Astrocyte (in vitro differentiated cells and primary cell): Measurements from ENCODE around the gene RASA4B. TPM values are rescaled to one million over a fixed set of nuclear protein-coding genes. Genes with fewer than 3 reads are reported as not detected.

ENCODE experiments used
- DNase-seq: peaks from one replicate; pipeline ENCODE4 v3.0.0-alpha.2; 2010; ENCODE audit warnings: low read depth
- FAIRE-seq: peaks from 2 replicates; lab custom pipeline; 2011; peaks lifted over from hg19 to GRCh38; lab: Jason Lieb, UNC
- H2AFZ ChIP-seq: 2 replicates; pipeline ENCODE4 v1.6.0; 2012; ENCODE audit warnings: low read depth, low read length, inconsistent platforms
- H3K27ac ChIP-seq: 2 replicates; pipeline ENCODE4 v1.5.1; 2011; ENCODE audit warnings: low read depth, low read length, inconsistent platforms
- H3K27me3 ChIP-seq: 2 replicates; pipeline ENCODE4 v1.6.0; 2011; ENCODE audit warnings: low read length, inconsistent platforms; ENCODE audit not compliant: insufficient read depth
- H3K36me3 ChIP-seq: 2 replicates; pipeline ENCODE4 v1.5.1; 2011; ENCODE audit warnings: low read length, inconsistent platforms; ENCODE audit not compliant: insufficient read depth
- H3K4me1 ChIP-seq: 2 replicates; pipeline ENCODE4 v1.5.1; 2011; ENCODE audit warnings: low read length, inconsistent platforms; ENCODE audit not compliant: insufficient read depth
- H3K4me2 ChIP-seq: 2 replicates; pipeline ENCODE4 v1.6.0; 2012; ENCODE audit warnings: low read length, inconsistent platforms
- H3K4me3 ChIP-seq: 2 replicates; pipeline ENCODE4 v1.5.1; 2011; ENCODE audit warnings: low read depth, mild to moderate bottlenecking, low read length, inconsistent platforms; ENCODE audit not compliant: insufficient read depth
- H3K79me2 ChIP-seq: 2 replicates; pipeline ENCODE4 v1.6.0; 2012; ENCODE audit warnings: mild to moderate bottlenecking, low read length, inconsistent platforms; ENCODE audit not compliant: insufficient read depth
- H3K9ac ChIP-seq: 2 replicates; pipeline ENCODE4 v1.6.0; 2012; ENCODE audit warnings: mild to moderate bottlenecking, low read length, inconsistent platforms
- H3K9me3 ChIP-seq: 2 replicates; pipeline ENCODE4 v1.5.1; 2012; ENCODE audit warnings: low read depth, mild to moderate bottlenecking, low read length, inconsistent platforms; ENCODE audit not compliant: insufficient read depth
- H4K20me1 ChIP-seq: 2 replicates; pipeline ENCODE4 v1.6.0; 2012; ENCODE audit warnings: low read length, inconsistent platforms; ENCODE audit not compliant: insufficient read depth
- H3K27ac Mint-ChIP-seq: one replicate; pipeline ENCODE4 v1.8.0; 2021; ENCODE audit warnings: mild to moderate bottlenecking, mixed read lengths; ENCODE audit not compliant: unreplicated experiment
- H3K27me3 Mint-ChIP-seq: one replicate; pipeline ENCODE4 v1.8.0; 2021; ENCODE audit warnings: low read depth, mixed read lengths; ENCODE audit not compliant: unreplicated experiment
- H3K36me3 Mint-ChIP-seq: one replicate; pipeline ENCODE4 v1.8.0; 2021; ENCODE audit warnings: low read depth, mixed read lengths; ENCODE audit not compliant: unreplicated experiment
- H3K4me1 Mint-ChIP-seq: one replicate; pipeline ENCODE4 v1.8.0; 2021; ENCODE audit warnings: low read depth, mixed read lengths; ENCODE audit not compliant: unreplicated experiment
- H3K4me3 Mint-ChIP-seq: one replicate; pipeline ENCODE4 v1.8.0; 2021; ENCODE audit warnings: mild to moderate bottlenecking, moderate library complexity, mixed read lengths; ENCODE audit not compliant: unreplicated experiment
- H3K9me3 Mint-ChIP-seq: one replicate; pipeline ENCODE4 v1.8.0; 2021; ENCODE audit warnings: mild to moderate bottlenecking, mixed read lengths; ENCODE audit not compliant: unreplicated experiment
- CTCF ChIP-seq: IDR thresholded peaks from 2 replicates; pipeline ENCODE4 v1.5.1; 2011; ENCODE audit warnings: low read depth, mild to moderate bottlenecking, inconsistent platforms, low read length, moderate library complexity; ENCODE audit not compliant: insufficient read depth
- EZH2 ChIP-seq: IDR thresholded peaks from 2 replicates; pipeline ENCODE4 v1.6.1; 2012; ENCODE audit warnings: mild to moderate bottlenecking, low read length, inconsistent platforms; ENCODE audit not compliant: insufficient read depth
- total RNA-seq: library from RNA; stranded (reverse); gene quantifications from 2 replicates; pipeline ENCODE4 v1.2.1, GENCODE V29; 2021

Gene RASA4B
- total RNA-seq, 1 donor from 2014 or later = 1.1 TPM

DNA sequence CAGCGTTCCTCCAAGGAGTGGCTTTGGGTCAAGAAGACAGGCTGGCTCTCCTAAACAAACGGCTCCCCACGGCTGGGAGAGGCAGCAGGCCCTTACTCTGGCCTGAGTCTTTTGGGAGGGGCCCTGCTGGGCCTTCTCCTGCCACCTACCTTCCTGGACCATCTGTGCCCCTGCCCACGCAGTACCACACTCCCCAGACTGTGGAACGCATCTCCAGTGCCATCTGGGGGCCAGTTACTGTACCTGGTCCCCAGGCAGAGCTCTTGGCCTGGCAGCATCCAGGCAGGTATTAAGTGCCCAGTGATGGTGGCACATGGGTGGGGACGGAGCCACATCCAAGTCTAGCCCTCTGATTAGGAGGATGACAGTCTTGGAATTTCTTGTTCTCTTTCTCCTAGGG is 67.3 kb downstream of the RASA4B start:
- TF ChIP-seq CTCF (no peak), EZH2 (no peak)
- FAIRE-seq (no peak), DNase-seq (no peak)
- H3K27ac Mint-ChIP-seq = no peak overlapping the region
- H3K36me3 Mint-ChIP-seq = peaks cover 7% of the 10 kb centered on the region
- Histone ChIP-seq H3K4me3 (no peak overlapping the region), H3K27ac (no peak overlapping the region), H3K4me1 (peaks cover 19% of the 10 kb centered on the region), H2AFZ (no peak overlapping the region), H3K9ac (no peak overlapping the region), H3K27me3 (no peaks in the 10 kb centered on the region), H3K4me2 (no peak overlapping the region), H3K9me3 (no peaks in the 10 kb centered on the region), H3K36me3 (no peaks in the 10 kb centered on the region), H3K79me2 (no peaks in the 10 kb centered on the region), H4K20me1 (peaks cover 1% of the 10 kb centered on the region)
- H3K27me3 Mint-ChIP-seq = no peaks in the 10 kb centered on the region
- H3K9me3 Mint-ChIP-seq = no peaks in the 10 kb centered on the region
- H3K4me1 Mint-ChIP-seq = no peaks in the 10 kb centered on the region
- H3K4me3 Mint-ChIP-seq = no peak overlapping the region

- Mint-ChIP-seq H3K36me3 (peaks cover 11% of the 10 kb centered on the region), H3K27me3 (no peaks in the 10 kb centered on the region), H3K4me3 (no peak overlapping the region), H3K4me1 (no peaks in the 10 kb centered on the region), H3K27ac (no peak overlapping the region), H3K9me3 (no peaks in the 10 kb centered on the region)
- H2AFZ ChIP-seq = no peak overlapping the region
- no peak overlapping the region for H3K9ac ChIP-seq
- H3K4me1 ChIP-seq = peaks cover 19% of the 10 kb centered on the region
- DNase-seq (no peak), FAIRE-seq (no peak)
- no peaks in the 10 kb centered on the region for H3K79me2 ChIP-seq
- H3K36me3 ChIP-seq = no peaks in the 10 kb centered on the region
- H3K27ac ChIP-seq = no peak overlapping the region
- H3K4me2 ChIP-seq = no peak overlapping the region
- TF ChIP-seq CTCF = no peak
- no peak overlapping the region for H3K4me3 ChIP-seq
- peaks cover 5% of the 10 kb centered on the region for H4K20me1 ChIP-seq
- H3K27me3 ChIP-seq = no peaks in the 10 kb centered on the region
- no peaks in the 10 kb centered on the region for H3K9me3 ChIP-seq
These were observed 68.4 kb downstream of the RASA4B start for GRCh38 chr7:102449136-102449535.

GRCh38 chr7:102447311-102447710 is 70.3 kb downstream of the RASA4B start:
- Histone ChIP-seq H3K27me3 (no peaks in the 10 kb centered on the region), H3K36me3 (no peaks in the 10 kb centered on the region), H3K4me1 (peaks cover 19% of the 10 kb centered on the region), H2AFZ (no peak overlapping the region), H3K79me2 (no peaks in the 10 kb centered on the region), H3K4me3 (no peak overlapping the region), H3K4me2 (peak overlapping the region; percentile 48), H3K9ac (no peak overlapping the region), H3K9me3 (no peaks in the 10 kb centered on the region), H3K27ac (no peak overlapping the region), H4K20me1 (peaks cover 5% of the 10 kb centered on the region)
- H3K4me3 Mint-ChIP-seq = no peak overlapping the region
- H3K4me1 Mint-ChIP-seq = no peaks in the 10 kb centered on the region
- no peak for DNase-seq
- no peak for FAIRE-seq
- no peak for TF ChIP-seq CTCF
- TF ChIP-seq EZH2 = no peak
- no peak overlapping the region for H3K27ac Mint-ChIP-seq
- no peaks in the 10 kb centered on the region for H3K9me3 Mint-ChIP-seq
- H3K36me3 Mint-ChIP-seq = peaks cover 11% of the 10 kb centered on the region
- H3K27me3 Mint-ChIP-seq = no peaks in the 10 kb centered on the region
